Fibroblast of lung (primary cell): ENCODE measurements around the gene FANCM.

ENCODE experiments used
- CTCF ChIP-seq, 2 donors: IDR thresholded peaks in 1 of 2; conservative IDR thresholded peaks in 1 of 2; 1 replicate in 1 of 2; 2 replicates in 1 of 2; pipeline ENCODE4 v1.5.1; 2011 to 2012; ENCODE audit warnings: low read length in 2 of 2, control low read depth in 1 of 2, inconsistent platforms in 1 of 2, low read depth in 1 of 2, mild to moderate bottlenecking in 1 of 2
- EZH2 ChIP-seq: IDR thresholded peaks from 2 replicates; pipeline ENCODE4 v1.5.1; 2012; ENCODE audit warnings: low read length, control low read depth, mild to moderate bottlenecking; ENCODE audit errors: missing control alignments

DNA sequence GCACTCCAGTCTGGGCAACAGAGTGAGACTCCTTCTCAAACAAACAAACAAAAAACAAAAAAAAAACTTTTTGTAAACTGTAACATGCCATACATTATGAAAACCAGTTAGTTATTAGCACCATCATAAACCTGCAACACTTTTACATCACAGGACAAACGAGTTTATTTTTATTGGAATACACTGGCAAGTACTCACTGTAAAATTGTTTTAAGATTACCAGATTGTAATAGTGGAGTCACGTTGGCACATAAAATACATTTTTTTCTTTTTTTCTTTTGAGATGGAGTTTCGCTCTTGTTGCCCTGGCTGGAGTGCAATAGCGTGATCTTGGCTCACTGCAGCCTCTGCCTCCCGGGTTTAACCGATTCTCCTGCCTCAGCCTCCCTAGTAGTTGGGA lies 17.1 kb upstream of the FANCM start:
- TF ChIP-seq CTCF (conservative IDR thresholded peaks at IDR 0.05 in 1 of 2, IDR thresholded peaks at IDR 0.05 in 1 of 2; ENCODE audit: low read depth in 1 of 2, low read length in 2 of 2) (no peak), EZH2 (no peak)
